Measurements from ENCODE around the gene PTPRC. TPM values are rescaled to one million over a fixed set of nuclear protein-coding genes. Genes with fewer than 3 reads are reported as not detected.

The PTPRC gene
- total RNA-seq, 2 donors from 2014 or later, result 11.2 to 18.7 TPM

- intact Hi-C loops (cut with DNase I), result no loop called here
- no peak for DNase-seq
- Histone ChIP-seq H3K27me3 (no peaks in the 10 kb centered on the region), H3K9ac (ENCODE audit: low read depth in 2 of 2, low read length in 2 of 2) (no peak overlapping the region), H3K4me1 (no peaks in the 10 kb centered on the region), H3K27ac (no peak overlapping the region), H3K9me3 (no peaks in the 10 kb centered on the region), H3K36me3 (no peaks in the 10 kb centered on the region), H3K4me3 (no peak overlapping the region)
- no peak for TF ChIP-seq CTCF (IDR thresholded peaks at IDR 0.05)
Observed at GRCh38 chr1:198630863-198631262, 8.0 kb upstream of the PTPRC start.

- no peak for TF ChIP-seq CTCF (IDR thresholded peaks at IDR 0.05)
- H3K9me3 ChIP-seq, result no peaks in the 10 kb centered on the region
- intact Hi-C loops (cut with DNase I), result no loop called here
- H3K4me1 ChIP-seq, result no peaks in the 10 kb centered on the region
- H3K4me3 ChIP-seq, result no peak overlapping the region
- no peaks in the 10 kb centered on the region for H3K27me3 ChIP-seq
- no peak overlapping the region for H3K9ac ChIP-seq (ENCODE audit: low read depth in 2 of 2, low read length in 2 of 2)
- H3K27ac ChIP-seq, result no peak overlapping the region
- DNase-seq, result no peak
- H3K36me3 ChIP-seq, result no peaks in the 10 kb centered on the region
Observed at GRCh38 chr1:198631292-198631691, 7.5 kb upstream of the PTPRC start.

- Histone ChIP-seq H3K27me3 (no peaks in the 10 kb centered on the region), H3K9ac (ENCODE audit: low read depth in 2 of 2, low read length in 2 of 2) (no peak overlapping the region), H3K9me3 (no peaks in the 10 kb centered on the region), H3K4me3 (no peak overlapping the region), H3K4me1 (no peaks in the 10 kb centered on the region), H3K36me3 (no peaks in the 10 kb centered on the region), H3K27ac (no peak overlapping the region)
- DNase-seq, result no peak
- intact Hi-C loops (cut with DNase I), result no loop called here
- TF ChIP-seq CTCF (IDR thresholded peaks at IDR 0.05), result no peak
Observed at GRCh38 chr1:198632007-198632406, 6.8 kb upstream of the PTPRC start.

GRCh38 chr1:198633675-198634121, 5.1 kb upstream of the PTPRC start:
- Histone ChIP-seq H3K9ac (ENCODE audit: low read depth in 2 of 2, low read length in 2 of 2) (no peak overlapping the region), H3K27me3 (no peaks in the 10 kb centered on the region), H3K4me1 (no peaks in the 10 kb centered on the region), H3K4me3 (no peak overlapping the region), H3K9me3 (no peaks in the 10 kb centered on the region), H3K27ac (no peak overlapping the region), H3K36me3 (no peaks in the 10 kb centered on the region)
- TF ChIP-seq CTCF (IDR thresholded peaks at IDR 0.05), result no peak
- intact Hi-C loops (cut with DNase I), result no loop called here
- no peak for DNase-seq

GRCh38 chr1:198635964-198636363, 2.9 kb upstream of the PTPRC start:
- TF ChIP-seq CTCF (IDR thresholded peaks at IDR 0.05), result no peak
- Histone ChIP-seq H3K36me3 (no peaks in the 10 kb centered on the region), H3K4me1 (no peaks in the 10 kb centered on the region), H3K4me3 (no peak overlapping the region), H3K27me3 (no peaks in the 10 kb centered on the region), H3K9ac (ENCODE audit: low read depth in 2 of 2, low read length in 2 of 2) (no peak overlapping the region), H3K27ac (no peak overlapping the region), H3K9me3 (no peaks in the 10 kb centered on the region)
- DNase-seq, result no peak
- intact Hi-C loops (cut with DNase I), result no loop called here

GRCh38 chr1:198636391-198636790, 2.4 kb upstream of the PTPRC start:
- Histone ChIP-seq H3K4me3 (no peak overlapping the region), H3K9ac (ENCODE audit: low read depth in 2 of 2, low read length in 2 of 2) (no peak overlapping the region), H3K4me1 (no peaks in the 10 kb centered on the region), H3K36me3 (no peaks in the 10 kb centered on the region), H3K27ac (no peak overlapping the region), H3K9me3 (no peaks in the 10 kb centered on the region), H3K27me3 (no peaks in the 10 kb centered on the region)
- TF ChIP-seq CTCF (IDR thresholded peaks at IDR 0.05), result no peak
- intact Hi-C loops (cut with DNase I), result no loop called here
- DNase-seq, result no peak

Data from colonic mucosa (tissue), 4 donors.